Measurements from ENCODE around the gene PPM1H. TPM values are rescaled to one million over a fixed set of nuclear protein-coding genes. Genes with fewer than 3 reads are reported as not detected.
"Not testable (repeated sequence)": the region's sequence is repeated elsewhere in the genome, so short reads cannot be mapped to it uniquely, and the experiment has no call there.

The PPM1H gene
- total RNA-seq, 1 donor, result 1.3 TPM

DNA sequence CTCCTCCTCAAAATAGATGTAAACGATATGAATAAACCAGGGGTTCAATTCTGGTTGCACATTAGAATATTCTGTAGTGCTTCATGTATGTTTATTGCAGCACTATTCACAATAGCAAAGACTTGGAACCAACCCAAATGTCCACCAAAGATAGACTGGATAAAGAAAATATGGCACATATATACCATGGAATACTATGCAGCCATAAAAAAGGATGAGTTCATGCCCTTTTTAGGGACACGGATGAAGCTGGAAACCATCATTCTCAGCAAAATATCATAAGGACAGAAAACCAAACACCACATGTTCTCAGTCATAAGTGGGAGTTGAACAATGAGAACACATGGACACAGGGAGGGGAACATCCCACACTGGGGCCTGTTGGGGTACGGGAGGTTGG is 55.7 kb downstream of the PPM1H start:
- not testable (repeated sequence) for H3K27me3 ChIP-seq (ENCODE audit: insufficient read depth, low read length); H3K9me3 ChIP-seq (ENCODE audit: low read depth, low read length); H3K4me1 ChIP-seq (ENCODE audit: insufficient read depth, low read length)

DNA sequence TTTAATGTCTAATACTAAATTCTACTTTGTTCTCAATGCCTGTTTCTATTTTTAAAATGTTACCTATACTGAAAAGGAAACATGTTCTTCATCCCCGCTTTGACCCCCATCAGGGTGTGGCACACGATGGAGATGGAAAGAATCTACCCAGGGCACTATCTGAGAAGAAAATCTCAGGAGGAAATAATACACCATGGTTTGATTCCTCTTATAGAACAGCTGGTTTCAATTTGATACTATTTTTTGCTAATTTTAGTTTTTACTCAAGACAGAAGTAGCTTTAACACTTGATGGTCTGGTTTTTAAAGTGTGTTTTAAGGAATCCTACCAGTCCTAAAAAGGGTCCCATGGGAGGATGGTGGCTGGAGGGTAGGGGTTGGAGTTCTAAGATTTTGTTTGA is 56.7 kb downstream of the PPM1H start:
- Histone ChIP-seq H3K4me1 (ENCODE audit: insufficient read depth, low read length) (no peaks in the 10 kb centered on the region), H3K9me3 (ENCODE audit: low read depth, low read length) (no peaks in the 10 kb centered on the region), H3K4me3 (ENCODE audit: low read length) (no peak overlapping the region), H3K27me3 (ENCODE audit: insufficient read depth, low read length) (no peaks in the 10 kb centered on the region)

More for the DNA sequence above, 55.7 kb downstream of the PPM1H start:
- H3K4me3 ChIP-seq (ENCODE audit: low read length), result not testable (repeated sequence)

DNA sequence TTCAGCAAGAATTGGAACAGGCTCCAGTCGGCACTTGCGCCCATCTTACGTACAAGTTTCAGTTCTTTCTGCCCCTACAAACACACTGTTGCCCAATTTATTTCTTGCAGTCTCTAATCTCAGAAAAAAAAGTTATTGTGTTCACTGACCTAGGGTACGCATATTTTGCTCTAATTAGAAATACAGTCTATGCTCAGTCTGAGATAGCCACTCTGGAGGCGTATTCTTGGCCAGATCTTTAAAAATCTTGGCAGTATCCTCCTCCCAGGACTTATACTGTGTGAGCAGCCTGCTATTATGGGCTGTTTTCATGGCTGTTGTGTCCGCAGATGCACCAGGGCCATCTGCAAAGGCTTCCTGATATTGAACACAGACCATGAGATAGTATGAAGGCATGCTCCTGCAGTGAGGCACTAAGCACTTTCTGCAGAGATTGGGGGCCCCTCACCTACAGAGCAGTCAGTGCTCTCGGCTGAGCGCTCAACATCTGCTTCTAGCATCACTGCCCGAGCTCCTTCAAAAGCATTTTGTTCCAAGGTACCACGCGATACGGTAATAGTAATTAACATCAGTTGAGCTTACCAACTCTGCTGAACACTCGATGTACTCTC is 57.9 kb downstream of the PPM1H start:
- Histone ChIP-seq H3K4me3 (ENCODE audit: low read length) (no peak overlapping the region), H3K4me1 (ENCODE audit: insufficient read depth, low read length) (no peaks in the 10 kb centered on the region), H3K9me3 (ENCODE audit: low read depth, low read length) (no peaks in the 10 kb centered on the region), H3K27me3 (ENCODE audit: insufficient read depth, low read length) (no peaks in the 10 kb centered on the region)

DNA sequence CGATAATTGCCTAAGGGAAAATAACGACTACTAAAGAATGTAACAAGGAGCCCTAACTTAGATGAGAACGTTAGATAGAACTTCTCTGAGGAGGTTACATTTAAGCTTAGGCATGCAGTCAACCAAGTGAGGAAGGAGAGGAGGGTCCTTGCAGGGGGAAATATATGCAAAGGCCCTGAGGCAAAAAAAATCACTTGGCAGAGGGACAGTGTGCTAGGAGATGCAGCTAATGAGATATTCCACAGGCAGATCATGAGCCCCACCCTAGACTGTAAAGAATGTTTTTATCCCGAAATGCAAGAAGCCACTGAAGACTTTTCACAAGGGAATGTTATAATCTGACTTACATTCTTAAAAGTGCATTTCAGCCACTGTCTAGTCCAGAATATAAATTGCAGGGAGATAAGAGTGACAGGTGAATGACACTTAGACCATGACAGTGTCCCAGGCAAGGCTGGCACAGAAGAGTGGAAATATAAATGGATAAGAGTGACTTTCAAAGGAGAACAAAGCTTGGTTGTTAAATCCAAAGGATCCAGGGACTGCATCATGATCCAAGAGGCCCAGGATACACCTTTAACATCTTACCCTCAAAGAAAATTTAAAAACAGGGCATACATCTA is 61.0 kb downstream of the PPM1H start:
- Histone ChIP-seq H3K4me1 (ENCODE audit: insufficient read depth, low read length) (no peaks in the 10 kb centered on the region), H3K27me3 (ENCODE audit: insufficient read depth, low read length) (no peaks in the 10 kb centered on the region), H3K9me3 (ENCODE audit: low read depth, low read length) (no peaks in the 10 kb centered on the region), H3K4me3 (ENCODE audit: low read length) (no peak overlapping the region)

DNA sequence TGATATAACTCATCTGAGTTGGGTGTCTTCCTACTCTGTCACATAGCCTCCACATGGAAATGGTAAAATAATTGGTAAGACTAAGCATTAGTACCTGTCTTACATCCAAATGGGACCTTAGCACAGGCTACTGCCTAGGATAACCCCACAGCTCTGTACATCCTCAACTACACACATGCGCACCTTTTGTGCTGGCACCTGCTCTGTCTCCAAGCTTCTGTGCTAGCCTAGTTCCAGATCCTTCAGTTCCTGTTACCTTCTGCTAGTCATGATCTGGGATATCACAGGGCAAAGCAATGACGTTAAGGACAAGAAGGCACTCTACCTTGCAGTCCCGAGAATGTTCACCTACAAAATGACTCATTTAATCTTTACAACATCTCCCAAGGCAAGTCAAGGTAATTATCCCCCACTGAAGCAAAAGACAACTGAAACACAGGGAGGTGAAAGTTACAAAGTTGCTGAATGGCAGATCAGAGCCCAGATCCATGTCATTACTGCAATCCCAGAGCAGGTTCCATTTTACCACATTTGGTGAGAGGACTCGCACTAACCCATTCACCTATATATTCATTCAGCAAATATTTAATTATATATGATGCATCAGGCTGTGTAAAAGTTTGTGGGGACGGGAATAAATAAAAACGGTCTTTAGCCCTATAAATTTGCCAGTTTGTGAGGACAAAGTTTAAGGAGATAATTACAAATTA is 61.7 kb downstream of the PPM1H start:
- H3K27me3 ChIP-seq (ENCODE audit: insufficient read depth, low read length), result no peaks in the 10 kb centered on the region
- H3K9me3 ChIP-seq (ENCODE audit: low read depth, low read length), result no peaks in the 10 kb centered on the region
- no peaks in the 10 kb centered on the region for H3K4me1 ChIP-seq (ENCODE audit: insufficient read depth, low read length)
- H3K4me3 ChIP-seq (ENCODE audit: low read length), result no peak overlapping the region

DNA sequence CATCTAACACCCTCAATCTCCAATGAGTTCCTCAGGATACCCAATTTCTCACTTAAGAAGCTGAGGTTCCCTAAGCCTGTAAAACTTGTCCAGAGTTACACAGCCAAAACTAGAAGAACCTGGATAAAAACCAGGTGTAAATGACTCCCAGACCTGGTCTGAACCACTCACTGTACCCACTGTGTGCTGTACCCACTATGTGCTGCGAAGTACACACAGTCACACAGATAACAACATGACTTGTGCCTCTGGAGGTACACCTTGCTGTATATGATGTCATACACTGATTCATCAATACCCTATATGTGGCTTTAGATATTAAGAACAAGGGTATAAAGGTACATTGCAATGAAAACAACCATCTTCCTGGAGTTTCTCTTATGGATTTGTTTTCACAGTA is 66.1 kb downstream of the PPM1H start:
- Histone ChIP-seq H3K9me3 (ENCODE audit: low read depth, low read length) (no peaks in the 10 kb centered on the region), H3K27me3 (ENCODE audit: insufficient read depth, low read length) (no peaks in the 10 kb centered on the region), H3K4me3 (ENCODE audit: low read length) (no peak overlapping the region), H3K4me1 (ENCODE audit: insufficient read depth, low read length) (no peaks in the 10 kb centered on the region)

DNA sequence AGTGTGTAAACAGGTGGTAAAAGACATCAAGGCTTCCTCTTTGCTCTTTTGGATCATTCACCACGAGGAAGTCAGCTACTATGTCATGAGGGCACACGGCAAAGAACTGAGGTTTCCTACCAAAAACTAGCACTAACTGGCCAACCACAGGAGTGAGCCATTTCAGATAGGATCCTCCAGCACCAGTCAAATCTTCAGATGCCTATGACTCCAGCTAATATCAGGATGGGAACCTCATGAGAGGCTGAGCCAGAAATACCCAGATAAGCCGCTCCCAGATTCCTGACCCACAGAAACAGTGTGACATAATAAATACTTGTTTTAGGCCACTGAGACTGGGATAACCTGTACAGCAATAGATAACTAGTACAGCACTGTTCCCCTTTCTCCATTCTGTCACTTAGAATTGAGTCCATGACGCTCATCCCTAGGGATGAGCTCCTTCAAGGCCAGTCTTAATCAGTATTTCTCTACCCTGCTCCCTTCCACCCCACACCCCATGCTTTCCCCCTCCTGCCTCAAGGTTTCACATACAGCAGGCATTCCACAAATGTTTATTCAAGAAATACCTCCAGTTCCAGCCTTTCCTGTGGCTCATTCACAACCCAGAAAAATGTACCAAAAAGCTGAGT is 68.4 kb downstream of the PPM1H start:
- Histone ChIP-seq H3K27me3 (ENCODE audit: insufficient read depth, low read length) (no peaks in the 10 kb centered on the region), H3K9me3 (ENCODE audit: low read depth, low read length) (no peaks in the 10 kb centered on the region), H3K4me3 (ENCODE audit: low read length) (no peak overlapping the region), H3K4me1 (ENCODE audit: insufficient read depth, low read length) (no peaks in the 10 kb centered on the region)

DNA sequence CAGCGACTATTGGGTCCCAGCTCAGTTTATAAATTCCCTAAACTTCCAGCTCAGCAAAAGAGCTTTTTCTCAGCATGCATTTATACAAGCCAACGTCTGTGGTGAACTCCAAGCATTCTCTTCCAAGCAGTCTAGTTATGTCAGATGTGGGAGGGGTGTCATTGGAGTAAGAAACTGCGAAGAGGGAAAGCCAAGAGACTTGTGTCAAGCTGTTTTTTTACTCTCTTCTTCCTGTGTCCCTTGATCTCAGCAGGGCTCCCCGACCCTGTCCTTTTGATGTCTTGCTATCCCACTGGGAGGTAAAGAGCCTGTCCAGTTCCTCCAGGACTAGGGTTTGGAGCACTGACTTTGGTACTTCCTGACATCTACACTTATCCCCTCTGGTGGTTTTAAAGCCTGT is 69.0 kb downstream of the PPM1H start:
- no peaks in the 10 kb centered on the region for H3K27me3 ChIP-seq (ENCODE audit: insufficient read depth, low read length)
- no peaks in the 10 kb centered on the region for H3K9me3 ChIP-seq (ENCODE audit: low read depth, low read length)
- H3K4me3 ChIP-seq (ENCODE audit: low read length), result no peak overlapping the region
- no peaks in the 10 kb centered on the region for H3K4me1 ChIP-seq (ENCODE audit: insufficient read depth, low read length)

DNA sequence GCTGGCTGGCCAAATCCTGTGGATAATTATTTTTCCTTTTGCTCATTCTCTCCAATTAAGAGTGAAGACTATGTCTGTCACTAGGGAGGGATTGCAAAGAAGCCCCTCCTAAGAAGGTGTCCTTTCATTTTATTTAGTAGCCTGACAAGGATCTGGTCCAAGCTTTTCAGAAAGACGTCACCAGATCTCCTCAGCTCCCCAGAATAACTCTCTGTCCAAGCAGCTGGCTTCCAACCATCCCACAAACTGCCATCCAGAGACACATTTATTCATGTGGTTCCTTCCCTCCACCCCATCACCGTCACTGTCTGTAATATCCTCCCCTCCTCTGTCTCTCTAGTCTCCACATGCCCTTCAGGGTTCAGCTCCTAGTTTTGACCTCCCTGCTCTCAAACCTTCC is 69.9 kb downstream of the PPM1H start:
- no peaks in the 10 kb centered on the region for H3K27me3 ChIP-seq (ENCODE audit: insufficient read depth, low read length)
- no peak overlapping the region for H3K4me3 ChIP-seq (ENCODE audit: low read length)
- H3K9me3 ChIP-seq (ENCODE audit: low read depth, low read length), result no peaks in the 10 kb centered on the region
- no peaks in the 10 kb centered on the region for H3K4me1 ChIP-seq (ENCODE audit: insufficient read depth, low read length)

DNA sequence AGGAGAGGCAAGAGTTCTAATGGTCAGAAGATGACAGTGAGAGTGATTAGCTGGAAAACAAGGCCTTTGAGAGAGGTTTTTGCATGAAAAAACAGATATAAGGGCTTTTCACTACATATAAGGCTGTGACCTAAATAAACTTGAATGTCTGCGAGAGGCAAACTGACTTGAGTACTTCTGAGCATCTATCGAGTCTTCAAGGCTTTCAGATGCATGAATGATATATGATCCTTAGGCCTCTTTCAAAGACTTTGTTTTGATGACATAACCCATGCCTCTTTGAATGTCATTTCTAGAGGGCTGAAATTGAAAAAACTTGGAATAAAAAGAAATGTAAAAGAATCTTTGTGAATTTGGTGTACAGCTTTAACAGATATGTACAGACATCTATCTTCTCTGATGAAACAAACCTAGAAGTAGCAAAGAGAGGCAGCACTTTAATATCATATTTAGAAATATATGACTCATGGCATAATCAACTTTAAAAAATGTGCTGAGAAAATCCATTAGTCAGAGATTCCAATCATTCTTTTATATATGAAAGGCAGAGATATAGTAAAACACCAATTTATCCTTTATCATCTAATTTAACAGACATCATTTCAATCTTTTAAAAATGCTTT is 72.6 kb downstream of the PPM1H start:
- H3K9me3 ChIP-seq (ENCODE audit: low read depth, low read length), result no peaks in the 10 kb centered on the region
- H3K4me1 ChIP-seq (ENCODE audit: insufficient read depth, low read length), result peaks cover 5% of the 10 kb centered on the region
- no peak overlapping the region for H3K4me3 ChIP-seq (ENCODE audit: low read length)
- no peaks in the 10 kb centered on the region for H3K27me3 ChIP-seq (ENCODE audit: insufficient read depth, low read length)

DNA sequence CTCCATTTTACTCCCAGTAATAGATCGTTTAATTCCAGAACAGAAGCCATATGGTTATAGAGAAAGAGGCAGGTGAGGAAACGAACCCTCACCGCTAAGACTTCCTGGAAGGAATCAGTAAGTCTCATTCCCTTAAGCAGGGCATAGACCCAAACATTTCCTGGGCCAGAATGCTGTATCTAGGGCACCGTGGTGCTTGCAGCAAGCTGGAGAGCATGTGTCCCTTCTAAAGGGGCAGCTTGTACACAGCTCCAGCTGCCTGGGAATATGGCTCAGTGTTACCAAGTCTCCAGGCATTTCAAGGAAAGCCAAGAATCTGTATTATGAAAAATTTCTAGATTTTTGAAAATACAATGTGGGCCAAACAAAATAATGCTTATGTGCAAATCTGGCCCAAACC is 73.4 kb downstream of the PPM1H start:
- Histone ChIP-seq H3K9me3 (ENCODE audit: low read depth, low read length) (no peaks in the 10 kb centered on the region), H3K4me1 (ENCODE audit: insufficient read depth, low read length) (peaks cover 5% of the 10 kb centered on the region), H3K4me3 (ENCODE audit: low read length) (no peak overlapping the region), H3K27me3 (ENCODE audit: insufficient read depth, low read length) (no peaks in the 10 kb centered on the region)

DNA sequence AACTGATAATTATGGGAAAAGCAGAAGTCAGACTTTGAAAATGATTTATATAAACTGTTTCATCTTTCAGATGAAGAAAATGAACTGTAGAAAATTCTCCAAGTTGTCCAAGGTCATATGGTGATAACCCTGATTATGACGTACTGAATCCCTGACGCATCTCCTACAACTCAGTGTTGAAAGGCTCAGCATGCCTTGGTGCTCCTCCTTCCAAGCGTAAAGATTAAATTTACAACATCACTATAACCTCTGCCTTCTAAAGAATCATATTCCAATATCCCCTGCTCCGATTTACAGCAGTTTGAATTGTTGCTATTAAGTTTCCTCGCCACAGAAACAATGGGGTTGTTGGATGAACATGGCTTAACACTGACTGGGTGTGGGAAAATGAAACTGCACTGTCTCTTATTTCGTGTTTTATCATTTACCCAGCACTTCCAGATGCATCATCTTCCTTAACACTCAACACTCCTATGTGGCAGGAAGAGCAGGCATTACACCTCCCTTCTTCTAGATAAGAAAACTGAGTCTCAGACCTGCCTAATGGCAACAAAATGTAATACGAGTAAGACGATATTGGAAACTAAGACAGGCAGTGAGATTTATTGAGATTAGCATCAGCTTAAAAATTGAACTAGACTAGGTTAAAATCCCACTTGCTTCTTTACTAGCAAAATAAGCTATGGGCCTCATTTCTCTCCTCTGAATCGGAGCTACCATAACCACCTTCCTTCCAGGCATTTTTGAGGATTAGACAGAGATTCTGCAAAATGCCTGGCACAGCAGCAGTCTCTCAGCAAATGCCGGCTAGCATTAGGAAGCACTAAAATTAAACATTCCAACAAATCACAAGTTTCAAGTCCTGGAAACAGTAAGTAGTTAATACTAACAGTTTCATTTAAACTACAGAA is 74.2 kb downstream of the PPM1H start:
- no peaks in the 10 kb centered on the region for H3K9me3 ChIP-seq (ENCODE audit: low read depth, low read length)
- H3K4me3 ChIP-seq (ENCODE audit: low read length), result no peak overlapping the region
- H3K4me1 ChIP-seq (ENCODE audit: insufficient read depth, low read length), result peaks cover 5% of the 10 kb centered on the region
- H3K27me3 ChIP-seq (ENCODE audit: insufficient read depth, low read length), result no peaks in the 10 kb centered on the region

DNA sequence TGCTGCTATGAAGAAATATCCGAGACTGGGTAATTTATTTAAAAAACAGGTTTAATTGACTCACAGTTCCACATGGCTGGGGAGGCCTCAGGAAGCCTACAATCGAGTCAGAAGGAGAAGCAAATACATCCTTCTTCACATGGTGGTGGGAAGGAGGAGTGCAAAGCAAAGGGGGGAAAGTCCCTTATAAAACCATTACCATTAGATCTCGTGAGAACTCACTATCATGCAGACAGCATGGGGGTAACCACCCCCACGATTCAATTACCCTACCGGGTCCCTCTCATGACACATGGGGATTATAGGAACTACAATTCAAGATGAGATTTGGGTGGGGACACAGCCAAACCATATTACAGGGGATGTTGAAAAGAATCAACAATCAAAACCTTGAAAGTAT is 74.9 kb downstream of the PPM1H start:
- no peak overlapping the region for H3K4me3 ChIP-seq (ENCODE audit: low read length)
- H3K9me3 ChIP-seq (ENCODE audit: low read depth, low read length), result no peaks in the 10 kb centered on the region
- no peaks in the 10 kb centered on the region for H3K27me3 ChIP-seq (ENCODE audit: insufficient read depth, low read length)
- H3K4me1 ChIP-seq (ENCODE audit: insufficient read depth, low read length), result peaks cover 5% of the 10 kb centered on the region

DNA sequence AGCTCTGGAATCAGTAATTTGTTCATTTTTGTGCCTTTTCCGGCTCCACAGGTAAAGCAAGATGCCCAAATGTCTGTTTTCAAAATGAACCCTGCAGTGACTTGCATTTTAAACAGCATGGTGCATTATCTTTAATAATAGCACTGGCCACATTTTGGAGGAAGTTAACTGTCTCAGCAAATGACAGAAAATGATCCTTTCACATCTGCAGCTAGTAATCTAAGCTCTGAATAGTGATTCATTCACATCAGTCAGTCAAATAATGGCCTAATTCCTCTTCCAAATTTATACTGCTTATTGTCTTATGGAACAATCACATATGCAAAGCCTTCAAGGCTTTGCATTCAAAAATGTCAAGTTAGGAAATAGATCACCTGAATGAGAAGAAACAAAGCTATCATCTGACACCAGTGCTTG is 75.6 kb downstream of the PPM1H start:
- no peaks in the 10 kb centered on the region for H3K27me3 ChIP-seq (ENCODE audit: insufficient read depth, low read length)
- H3K9me3 ChIP-seq (ENCODE audit: low read depth, low read length), result no peaks in the 10 kb centered on the region
- H3K4me1 ChIP-seq (ENCODE audit: insufficient read depth, low read length), result peaks cover 5% of the 10 kb centered on the region
- H3K4me3 ChIP-seq (ENCODE audit: low read length), result no peak overlapping the region

All from mononuclear cell (primary cell).